Parathyroid adenoma (tissue), 2 donors: ENCODE data around the gene TMTC3.

Source experiments
- H2AFZ ChIP-seq: fragments of 300-600 bp; sonication (generic); one replicate; pipeline ENCODE4 v1.7.0; 2017; ENCODE audit warnings: antibody characterized with exemption, mild to moderate bottlenecking
- H3K27ac ChIP-seq: fragments of 300-600 bp; sonication (generic); one replicate; pipeline ENCODE4 v1.7.0; 2017
- H3K27me3 ChIP-seq: fragments of 300-600 bp; sonication (generic); one replicate; pipeline ENCODE4 v1.7.0; 2017; ENCODE audit warnings: low read length; ENCODE audit not compliant: control insufficient read depth, insufficient read depth
- H3K36me3 ChIP-seq: fragments of 300-600 bp; sonication (generic); one replicate; pipeline ENCODE4 v1.7.0; 2017; ENCODE audit warnings: low read length; ENCODE audit not compliant: control insufficient read depth, insufficient read depth
- H3K4me1 ChIP-seq: fragments of 300-600 bp; sonication (generic); one replicate; pipeline ENCODE4 v1.7.0; 2017; ENCODE audit warnings: control low read depth
- H3K4me2 ChIP-seq: fragments of 300-600 bp; sonication (generic); one replicate; pipeline ENCODE4 v1.7.0; 2017; ENCODE audit warnings: low read length
- H3K4me3 ChIP-seq: fragments of 300-600 bp; sonication (generic); one replicate; pipeline ENCODE4 v1.7.0; 2017; ENCODE audit warnings: low read depth, low read length
- H3K79me2 ChIP-seq: fragments of 300-600 bp; sonication (generic); one replicate; pipeline ENCODE4 v1.7.0; 2017; ENCODE audit warnings: control low read depth
- H3K9ac ChIP-seq: fragments of 300-600 bp; sonication (generic); one replicate; pipeline ENCODE4 v1.7.0; 2017; ENCODE audit warnings: mild to moderate bottlenecking
- H3K9me3 ChIP-seq: fragments of 300-600 bp; sonication (generic); one replicate; pipeline ENCODE4 v1.7.0; 2017; ENCODE audit warnings: low read length; ENCODE audit not compliant: control insufficient read depth
- TF ChIP-seq, protein P1 (sequence below): fragments of 300-600 bp; sonication (generic); IDR thresholded peaks from one replicate; pipeline ENCODE4 v1.7.0; 2017; ENCODE audit warnings: antibody characterized with exemption, mild to moderate bottlenecking
- donor health status: primary hyperparathyroidism.

Gene TMTC3

DNA sequence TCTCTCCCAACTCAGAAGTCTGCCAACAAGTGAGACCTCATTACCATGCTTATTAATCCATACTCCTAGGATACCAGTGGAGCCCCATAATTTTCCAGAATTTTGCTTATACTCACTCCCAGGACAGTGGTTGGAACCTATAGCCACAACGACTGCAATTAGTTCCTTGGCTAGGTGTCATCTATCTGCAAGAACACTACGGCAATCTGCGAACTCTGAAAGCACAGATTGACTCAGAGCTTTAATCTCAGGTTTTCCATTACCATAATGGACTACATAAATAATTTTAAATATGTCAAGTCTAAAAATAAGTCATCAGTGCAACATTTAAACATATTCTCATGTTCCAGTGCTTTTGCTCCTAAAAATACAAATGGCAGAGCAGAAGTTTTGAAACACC lies 33.4 kb downstream of the TMTC3 start:
- Histone ChIP-seq H3K9ac (no peak overlapping the region), H2AFZ (no peak overlapping the region), H3K4me1 (no peaks in the 10 kb centered on the region), H3K27ac (no peak overlapping the region), H3K27me3 (no peaks in the 10 kb centered on the region), H3K9me3 (no peaks in the 10 kb centered on the region), H3K79me2 (no peaks in the 10 kb centered on the region), H3K4me3 (no peak overlapping the region), H3K36me3 (no peaks in the 10 kb centered on the region), H3K4me2 (no peak overlapping the region)
- TF ChIP-seq, protein P1, sequence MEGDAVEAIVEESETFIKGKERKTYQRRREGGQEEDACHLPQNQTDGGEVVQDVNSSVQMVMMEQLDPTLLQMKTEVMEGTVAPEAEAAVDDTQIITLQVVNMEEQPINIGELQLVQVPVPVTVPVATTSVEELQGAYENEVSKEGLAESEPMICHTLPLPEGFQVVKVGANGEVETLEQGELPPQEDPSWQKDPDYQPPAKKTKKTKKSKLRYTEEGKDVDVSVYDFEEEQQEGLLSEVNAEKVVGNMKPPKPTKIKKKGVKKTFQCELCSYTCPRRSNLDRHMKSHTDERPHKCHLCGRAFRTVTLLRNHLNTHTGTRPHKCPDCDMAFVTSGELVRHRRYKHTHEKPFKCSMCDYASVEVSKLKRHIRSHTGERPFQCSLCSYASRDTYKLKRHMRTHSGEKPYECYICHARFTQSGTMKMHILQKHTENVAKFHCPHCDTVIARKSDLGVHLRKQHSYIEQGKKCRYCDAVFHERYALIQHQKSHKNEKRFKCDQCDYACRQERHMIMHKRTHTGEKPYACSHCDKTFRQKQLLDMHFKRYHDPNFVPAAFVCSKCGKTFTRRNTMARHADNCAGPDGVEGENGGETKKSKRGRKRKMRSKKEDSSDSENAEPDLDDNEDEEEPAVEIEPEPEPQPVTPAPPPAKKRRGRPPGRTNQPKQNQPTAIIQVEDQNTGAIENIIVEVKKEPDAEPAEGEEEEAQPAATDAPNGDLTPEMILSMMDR = no peak

DNA sequence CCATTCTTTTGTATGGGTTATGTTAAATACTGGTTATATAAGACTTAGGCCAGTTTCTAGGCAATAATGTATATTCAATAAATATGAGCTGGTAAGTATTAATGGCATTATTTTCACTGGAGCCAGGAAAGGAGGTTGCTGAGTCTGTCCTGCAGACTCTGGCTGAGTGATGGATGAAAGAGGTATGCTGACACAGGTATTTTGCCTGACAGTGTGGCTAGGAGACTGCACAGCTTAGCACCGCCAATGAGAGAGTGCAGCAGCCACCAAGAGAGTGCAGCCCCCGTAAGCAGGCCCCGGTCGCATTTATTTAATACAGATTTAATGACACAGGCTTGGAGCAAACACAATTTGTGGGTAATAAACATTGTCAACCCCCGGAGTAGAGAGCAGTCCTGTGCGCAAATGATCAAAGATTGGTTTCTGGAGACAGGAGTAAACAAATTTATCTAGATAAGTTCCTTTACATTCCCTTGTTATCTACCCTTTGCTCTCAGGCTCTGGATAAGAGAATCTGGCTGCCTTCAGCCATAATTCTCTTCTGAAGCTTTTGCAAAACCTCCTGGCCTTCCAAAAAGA lies 37.4 kb downstream of the TMTC3 start:
- Histone ChIP-seq H3K36me3 (no peaks in the 10 kb centered on the region), H2AFZ (no peak overlapping the region), H3K27me3 (no peaks in the 10 kb centered on the region), H3K9me3 (no peaks in the 10 kb centered on the region), H3K4me1 (no peaks in the 10 kb centered on the region), H3K4me2 (no peak overlapping the region), H3K27ac (no peak overlapping the region), H3K9ac (no peak overlapping the region), H3K4me3 (no peak overlapping the region), H3K79me2 (no peaks in the 10 kb centered on the region)
- TF ChIP-seq, protein P1 = no peak

DNA sequence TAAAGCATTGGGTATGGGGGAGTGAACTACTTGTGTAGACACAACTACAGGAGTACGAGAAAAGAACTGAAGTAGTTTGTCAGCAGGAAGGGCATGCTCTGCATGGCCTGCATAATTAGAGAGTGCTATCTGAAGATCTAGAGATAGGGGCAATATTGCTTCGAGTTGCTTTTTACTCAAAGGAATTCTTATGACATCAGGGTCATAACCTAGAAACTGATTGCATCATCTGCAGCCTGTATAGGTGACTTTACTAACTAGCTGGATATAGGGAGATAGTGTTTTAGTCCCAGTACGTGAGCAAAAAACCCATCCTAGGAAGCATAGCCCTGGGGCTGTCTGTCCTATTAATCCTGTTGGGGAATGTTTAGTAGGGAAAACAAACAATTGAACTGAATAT lies 39.8 kb downstream of the TMTC3 start:
- Histone ChIP-seq H3K4me2 (no peak overlapping the region), H3K4me3 (no peak overlapping the region), H3K9ac (no peak overlapping the region), H3K79me2 (no peaks in the 10 kb centered on the region), H3K4me1 (no peaks in the 10 kb centered on the region), H2AFZ (no peak overlapping the region), H3K36me3 (no peaks in the 10 kb centered on the region), H3K27ac (no peak overlapping the region), H3K27me3 (no peaks in the 10 kb centered on the region), H3K9me3 (no peaks in the 10 kb centered on the region)
- TF ChIP-seq, protein P1 = no peak

DNA sequence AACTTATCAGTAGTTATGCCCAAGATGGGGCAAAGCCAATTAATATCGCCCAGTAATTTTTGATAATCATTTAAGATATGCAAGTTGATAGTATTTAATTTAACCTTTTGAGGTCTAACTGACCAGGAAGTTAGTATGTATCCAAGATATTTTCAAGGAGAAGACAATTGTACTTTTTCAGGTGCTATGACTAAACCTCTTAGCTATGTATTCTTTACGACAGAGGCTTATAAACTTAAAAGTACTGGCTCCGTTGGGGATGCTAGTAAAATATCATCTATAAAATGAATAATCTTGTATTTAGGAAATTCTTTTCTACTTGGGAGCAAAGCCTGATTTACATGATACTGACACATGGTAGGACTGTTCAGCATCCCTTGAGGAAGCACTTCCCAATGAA lies 40.3 kb downstream of the TMTC3 start:
- no peak overlapping the region for H3K4me3 ChIP-seq
- H3K79me2 ChIP-seq = no peaks in the 10 kb centered on the region
- no peaks in the 10 kb centered on the region for H3K36me3 ChIP-seq
- no peak overlapping the region for H3K9ac ChIP-seq
- no peak overlapping the region for H3K27ac ChIP-seq
- TF ChIP-seq, protein P1 = no peak
- no peak overlapping the region for H3K4me2 ChIP-seq
- no peaks in the 10 kb centered on the region for H3K27me3 ChIP-seq
- H2AFZ ChIP-seq = no peak overlapping the region
- no peaks in the 10 kb centered on the region for H3K4me1 ChIP-seq
- H3K9me3 ChIP-seq = no peaks in the 10 kb centered on the region

DNA sequence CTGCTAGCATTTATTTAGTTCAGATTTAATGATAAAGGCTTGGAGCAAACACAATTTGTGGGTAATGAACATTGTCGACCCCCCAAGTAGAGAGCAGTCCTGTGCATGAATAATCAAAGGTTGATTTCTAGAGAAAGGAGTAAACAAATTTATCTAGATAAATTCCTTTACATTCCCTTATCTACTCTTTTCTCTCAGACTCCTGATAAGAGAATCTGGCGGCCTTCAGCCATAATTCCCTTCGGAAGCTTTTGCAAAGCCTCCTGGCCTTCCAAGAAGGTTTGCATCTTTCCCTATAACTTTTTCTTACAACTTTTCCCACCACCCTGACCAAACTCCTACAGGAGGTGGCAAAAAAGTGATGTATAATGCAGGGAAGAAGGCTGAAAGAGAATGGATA lies 42.1 kb downstream of the TMTC3 start:
- Histone ChIP-seq H3K27me3 (no peaks in the 10 kb centered on the region), H3K36me3 (no peaks in the 10 kb centered on the region), H3K4me1 (no peaks in the 10 kb centered on the region), H3K4me3 (no peak overlapping the region), H2AFZ (no peak overlapping the region), H3K4me2 (no peak overlapping the region), H3K79me2 (no peaks in the 10 kb centered on the region), H3K9ac (no peak overlapping the region), H3K9me3 (no peaks in the 10 kb centered on the region), H3K27ac (no peak overlapping the region)
- TF ChIP-seq, protein P1 = no peak
